ENCODE data around the gene APC2. TPM values are rescaled to one million over a fixed set of nuclear protein-coding genes. Genes with fewer than 3 reads are reported as not detected.

The APC2 gene
- total RNA-seq, 2 experiments from 2014 or later, result 0.09 to 0.14 TPM

Other genes starting within 250 kb of the APC2 start
- 10 to 100 TPM; 49.2 to 61.5 TPM for gene STK11, start 244.3 kb upstream of the APC2 start, total RNA-seq
- 1 to 10 TPM in 1 of 2 experiments, under 1 TPM in 1; 0.82 to 1.1 TPM for gene CBARP, start 212.1 kb upstream of the APC2 start, total RNA-seq
- gene ATP5F1D, start 208.4 kb upstream of the APC2 start, total RNA-seq, result 100 to 1,000 TPM; 161 to 180 TPM
- gene MIDN, start 201.5 kb upstream of the APC2 start, total RNA-seq, result 10 to 100 TPM; 46.5 to 47.9 TPM
- 100 to 1,000 TPM; 123 to 188 TPM for gene CIRBP, start 180.8 kb upstream of the APC2 start, total RNA-seq
- gene FAM174C, start 174.6 kb upstream of the APC2 start, total RNA-seq, result 10 to 100 TPM; 75.3 to 88.3 TPM
- gene EFNA2, start 164.2 kb upstream of the APC2 start, total RNA-seq, result not detected
- 100 to 1,000 TPM in 1 of 2 experiments, 10 to 100 TPM in 1; 93.4 to 113 TPM for gene NDUFS7, start 66.2 kb upstream of the APC2 start, total RNA-seq
- 10 to 100 TPM; 30.4 to 31.5 TPM for gene GAMT, start 48.6 kb upstream of the APC2 start, total RNA-seq
- 100 to 1,000 TPM; 248 to 347 TPM for gene DAZAP1, start 42.5 kb upstream of the APC2 start, total RNA-seq
- gene RPS15, start 11.7 kb upstream of the APC2 start, total RNA-seq, result 1,000 to 10,000 TPM; 1,716 to 1,858 TPM
- gene C19orf25, start 29.1 kb downstream of the APC2 start, total RNA-seq, result 10 to 100 TPM; 19.9 to 26.9 TPM
- gene PCSK4, start 40.2 kb downstream of the APC2 start, total RNA-seq, result 1 to 10 TPM; 1.8 to 3.9 TPM
- 1 to 10 TPM; 2.1 to 2.7 TPM for gene REEP6, start 41.1 kb downstream of the APC2 start, total RNA-seq
- 1 to 10 TPM; 2.5 to 3.8 TPM for gene ADAMTSL5, start 62.9 kb downstream of the APC2 start, total RNA-seq
- gene PLK5, start 74.0 kb downstream of the APC2 start, total RNA-seq, result not detected
- 1 to 10 TPM; 6.2 to 6.7 TPM for gene MEX3D, start 118.2 kb downstream of the APC2 start, total RNA-seq
- gene MBD3, start 142.7 kb downstream of the APC2 start, total RNA-seq, result 10 to 100 TPM; 68.9 to 87.5 TPM
- 100 to 1,000 TPM; 152 to 226 TPM for gene UQCR11, start 155.3 kb downstream of the APC2 start, total RNA-seq
- 100 to 1,000 TPM; 115 to 133 TPM for gene TCF3, start 202.5 kb downstream of the APC2 start, total RNA-seq